Breast epithelium (tissue), 3 donors: ENCODE measurements around the gene MVB12B.

Source experiments
- CTCF ChIP-seq, 3 donors: fragments of 450-650 bp; IDR thresholded peaks; one replicate each; pipeline ENCODE4 v1.5.1; 2016 to 2017; ENCODE audit warnings: antibody characterized with exemption in 3 of 3, mild to moderate bottlenecking in 3 of 3, moderate library complexity in 3 of 3
- POLR2A ChIP-seq: fragments of 450-650 bp; IDR thresholded peaks from one replicate; pipeline ENCODE4 v1.6.1; 2016; ENCODE audit warnings: antibody characterized with exemption, mild to moderate bottlenecking, moderate library complexity
- POLR2AphosphoS5 ChIP-seq, 3 donors: sonication (generic); formaldehyde crosslinking; IDR thresholded peaks; one replicate each; pipeline ENCODE4 v1.6.1; 2017; ENCODE audit warnings: antibody characterized with exemption in 3 of 3

- TF ChIP-seq CTCF (IDR thresholded peaks at IDR 0.05) (peak; percentile 86 to 96 (median 94)), POLR2A (no peak), POLR2AphosphoS5 (IDR thresholded peaks at IDR 0.05) (no peak)
Observed at GRCh38 chr9:126500600-126501382, 174.2 kb downstream of the MVB12B start.
